NCI-H146 treated with DMSO at 0.1 percent for 48 hours (cell line): ENCODE results near the gene LRRC1.
"Not testable (repeated sequence)": the region's sequence is repeated elsewhere in the genome, so short reads cannot be mapped to it uniquely, and the experiment has no call there.

ENCODE experiments used
- DNase-seq: peaks from one replicate; lab custom pipeline; 2025; ENCODE audit not compliant: unreplicated experiment; lab: John Stamatoyannopoulos, UW

LRRC1 gene

DNA sequence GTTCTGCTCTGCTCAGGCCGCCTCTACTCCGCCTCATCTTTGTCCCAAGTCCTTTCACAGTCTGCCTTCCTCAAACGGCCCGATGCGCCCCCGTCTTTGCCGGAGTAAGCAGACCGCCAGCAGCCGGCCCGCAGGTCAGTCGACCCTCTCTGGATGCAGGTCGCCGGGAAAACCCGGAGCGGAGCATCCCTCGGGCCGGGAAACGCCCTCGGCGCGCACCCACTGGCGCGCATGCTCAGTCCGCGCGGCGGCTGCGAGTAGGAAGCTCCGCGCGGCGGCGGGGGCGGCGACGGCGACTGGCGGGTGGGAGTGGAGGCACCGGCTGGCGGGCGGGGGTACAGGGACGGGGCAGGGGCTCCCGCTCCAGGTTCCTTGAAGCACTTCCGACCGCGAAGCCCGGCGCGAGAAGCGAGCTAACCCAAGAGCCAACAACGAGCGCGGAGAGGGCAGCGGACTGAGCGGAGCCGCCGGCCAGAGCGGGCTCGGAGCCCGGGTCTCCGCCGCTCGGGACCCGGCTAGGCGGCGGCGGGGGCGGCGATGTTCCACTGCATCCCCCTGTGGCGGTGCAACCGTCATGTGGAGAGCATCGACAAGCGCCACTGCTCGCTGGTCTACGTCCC, at the start of gene LRRC1:
Gene LRRC1 (plus strand): TSS at position 286 of the 620 bp plus-strand sequence. CDS start 252 bp downstream, at position 538.
- DNase-seq, result peak; percentile 65

GRCh38 chr6:53746442-53747103, 48.2 kb upstream of the LRRC1 start:
- DNase-seq, result peak; percentile 40

- DNase-seq, result no peak
Measured at GRCh38 chr6:53750052-53750650, 44.7 kb upstream of the LRRC1 start.

- DNase-seq, result no peak
Measured at GRCh38 chr6:53751417-53751816, 43.4 kb upstream of the LRRC1 start.

- DNase-seq, result no peak
Measured at GRCh38 chr6:53752440-53752839, 42.4 kb upstream of the LRRC1 start.

- DNase-seq, result no peak
Measured at GRCh38 chr6:53752856-53753255, 41.9 kb upstream of the LRRC1 start.

- no peak for DNase-seq
Measured at GRCh38 chr6:53754330-53754729, 40.5 kb upstream of the LRRC1 start.

- DNase-seq, result no peak
Measured at GRCh38 chr6:53756396-53756795, 38.4 kb upstream of the LRRC1 start.

- no peak for DNase-seq
Measured at GRCh38 chr6:53758496-53758895, 36.3 kb upstream of the LRRC1 start.

DNA sequence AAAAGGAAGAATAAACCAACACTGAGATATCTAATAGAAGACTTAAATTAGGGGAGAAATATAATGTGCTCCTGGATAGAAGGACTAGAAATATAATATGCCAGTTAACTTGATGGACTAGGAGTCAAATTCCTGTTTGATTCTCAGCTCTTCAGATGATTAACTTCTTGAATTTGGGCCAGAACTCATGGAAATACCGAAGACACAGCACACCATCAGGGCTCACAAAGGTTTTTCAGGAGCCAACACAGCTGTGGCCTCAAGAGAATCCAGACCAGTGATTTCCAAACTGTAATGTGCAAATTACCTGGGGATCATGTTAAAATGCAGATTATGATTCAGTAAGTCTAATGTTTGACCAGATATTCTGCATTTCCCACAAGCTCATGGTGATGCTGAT, 33.8 kb upstream of the LRRC1 start:
- no peak for DNase-seq

DNA sequence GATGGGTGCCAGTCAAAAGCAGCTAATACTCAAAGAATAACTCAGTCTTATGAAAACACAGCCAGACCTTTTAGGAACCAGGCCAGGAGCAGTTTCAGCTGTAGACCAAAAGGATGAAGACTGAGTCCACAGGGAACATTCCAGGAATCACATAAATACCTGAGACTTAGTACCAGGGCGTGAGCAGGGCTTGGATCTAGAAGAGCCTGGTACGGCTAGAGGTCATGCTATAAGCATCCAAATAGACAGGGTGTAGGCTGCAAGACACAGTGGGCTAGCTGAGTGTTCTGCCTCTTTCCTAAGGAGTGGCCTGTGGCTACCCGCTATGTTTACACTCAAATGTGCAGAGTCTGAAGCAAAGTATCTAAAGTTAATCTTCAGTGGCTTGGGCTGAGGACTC, 29.5 kb upstream of the LRRC1 start:
- no peak for DNase-seq

DNA sequence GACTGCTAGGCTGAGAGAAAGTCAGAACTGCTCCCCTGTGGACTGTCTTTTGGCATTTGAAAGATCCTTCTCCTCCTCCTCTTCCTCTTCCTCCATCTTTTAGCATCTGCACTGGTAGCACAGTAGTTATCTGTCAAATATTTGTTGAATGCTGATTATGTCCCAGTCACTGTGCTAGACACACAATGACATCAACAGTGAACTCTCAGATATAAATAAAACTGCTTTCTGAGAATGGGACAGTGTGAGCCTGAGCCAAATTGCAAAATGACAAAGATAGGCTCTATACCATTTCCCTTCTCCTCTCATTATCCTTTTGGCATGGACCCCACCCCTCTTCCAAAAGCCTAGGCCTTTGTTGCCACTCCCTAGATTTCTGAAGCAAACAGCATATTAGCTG, 27.9 kb upstream of the LRRC1 start:
- no peak for DNase-seq

DNA sequence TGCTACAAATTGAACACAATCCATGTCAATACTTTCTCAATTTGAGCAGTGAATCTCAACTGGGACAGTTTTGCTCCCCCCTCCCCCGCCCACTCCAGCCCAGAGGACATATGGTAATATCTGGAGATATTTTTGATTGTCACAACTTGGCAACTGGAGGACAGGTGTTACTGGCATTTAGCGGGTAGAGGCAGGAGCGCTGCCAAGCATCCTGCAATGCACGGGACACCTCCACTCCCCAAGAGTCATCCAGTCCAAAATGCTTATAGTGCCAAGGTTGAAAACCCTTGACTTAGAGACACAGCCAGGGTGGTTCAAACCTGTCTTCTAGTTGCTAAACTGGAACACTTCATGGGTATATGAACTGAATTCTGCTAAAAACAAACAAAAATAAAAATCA, 26.9 kb upstream of the LRRC1 start:
- DNase-seq, result no peak

DNA sequence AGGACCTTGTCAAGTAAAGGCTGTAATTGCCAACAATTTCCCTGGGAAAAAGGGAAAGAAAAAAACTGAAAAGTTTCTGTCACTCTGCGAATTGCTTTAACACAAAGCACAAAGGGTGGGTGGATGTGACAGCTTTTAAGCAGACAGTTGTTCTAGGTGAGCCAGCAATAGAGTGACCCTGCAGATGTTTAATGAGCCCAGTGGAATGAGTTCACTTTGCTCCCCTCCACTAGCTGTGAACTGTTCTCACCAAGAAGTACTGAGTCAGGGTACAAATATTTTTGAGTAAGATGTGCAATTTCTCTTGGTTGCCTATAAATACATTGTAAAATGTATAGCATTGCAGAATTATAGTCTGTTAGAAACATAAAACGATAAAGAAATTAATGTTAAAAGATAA, 26.2 kb upstream of the LRRC1 start:
- no peak for DNase-seq

- DNase-seq, result no peak
Measured at GRCh38 chr6:53770780-53771249, 24.0 kb upstream of the LRRC1 start.

GRCh38 chr6:53771785-53772624, 22.8 kb upstream of the LRRC1 start:
- no peak for DNase-seq

- no peak for DNase-seq
Measured at GRCh38 chr6:53773044-53773696, 21.6 kb upstream of the LRRC1 start.

- DNase-seq, result not testable (repeated sequence)
Measured at GRCh38 chr6:53776152-53776551, 18.7 kb upstream of the LRRC1 start.

DNA sequence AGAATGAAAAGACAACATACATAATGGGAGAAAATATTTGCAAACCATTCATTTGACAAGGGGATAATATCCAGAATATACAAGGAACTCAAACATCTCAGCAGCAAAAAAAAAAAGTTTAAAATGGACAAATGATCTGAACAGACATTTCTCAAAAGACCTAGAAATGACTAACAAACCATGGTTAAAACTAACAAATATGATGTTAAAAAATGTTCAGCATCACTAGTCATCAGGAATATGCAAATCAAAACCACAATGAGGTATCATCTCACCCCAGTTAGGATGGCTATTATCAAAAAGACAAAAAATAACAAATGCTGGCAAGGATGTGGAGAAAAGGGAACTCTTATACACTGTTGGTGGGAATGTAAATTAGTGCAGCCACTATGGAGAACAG, 9.8 kb upstream of the LRRC1 start:
- not testable (repeated sequence) for DNase-seq

- DNase-seq, result no peak
Measured at GRCh38 chr6:53786832-53787231, 8.0 kb upstream of the LRRC1 start.

- DNase-seq, result no peak
Measured at GRCh38 chr6:53790886-53791285, 3.9 kb upstream of the LRRC1 start.
